ENCODE measurements around the gene PTPRR. TPM values are rescaled to one million over a fixed set of nuclear protein-coding genes. Genes with fewer than 3 reads are reported as not detected.

Gene PTPRR
- total and polyA plus RNA-seq, 2 donors (not counting 1 experiment from before 2014, with no cell fraction given): not detected

DNA sequence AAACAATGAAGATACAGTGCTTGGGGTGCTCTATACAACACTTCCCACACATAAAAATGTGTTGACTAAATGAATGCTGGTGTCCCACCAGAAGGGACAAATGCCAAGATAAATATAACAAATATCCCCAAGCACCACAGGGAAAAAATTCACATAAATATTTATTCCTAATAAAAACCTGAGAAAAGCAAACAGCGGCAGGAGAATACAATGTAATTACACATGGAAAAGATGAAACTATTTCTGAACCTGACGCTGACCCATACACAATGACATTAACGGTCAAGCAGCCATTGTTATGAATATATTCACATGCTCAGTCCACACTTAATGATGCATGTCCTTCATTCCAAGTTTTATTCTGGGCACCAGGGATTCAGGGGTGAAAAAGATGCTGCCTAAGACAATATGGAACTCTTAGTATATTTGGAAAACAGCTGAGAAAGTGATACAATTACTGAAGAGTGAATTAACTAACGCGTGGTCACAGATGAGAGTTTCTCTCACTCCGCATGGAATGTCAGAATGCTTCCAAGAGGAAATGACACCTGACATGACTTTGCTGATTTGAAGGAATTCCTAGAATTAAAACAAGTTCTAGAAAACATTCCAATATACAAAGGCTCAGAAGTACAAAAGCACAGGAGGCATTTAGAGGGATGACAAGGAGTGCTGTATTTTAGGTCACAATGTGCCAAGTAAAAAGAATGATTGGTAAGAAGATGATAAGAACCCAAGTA lies 27.9 kb upstream of the PTPRR start:
- Histone ChIP-seq H3K36me3 (replicated peaks in 1 of 2; ENCODE audit: control extremely low read depth in 1 of 2, control insufficient read depth in 1 of 2, extremely low read depth in 1 of 2, insufficient read depth in 2 of 2, low read length in 1 of 2) (no peaks in the 10 kb centered on the region), H3K9ac (ENCODE audit: low read length) (no peak overlapping the region), H3K4me3 (ENCODE audit: control extremely low read depth in 1 of 5, extremely low read depth in 1 of 5, insufficient read depth in 1 of 5, low read depth in 2 of 5, low read length in 4 of 5) (no peak overlapping the region), H3K27me3 (replicated peaks in 1 of 4; ENCODE audit: control extremely low read depth in 1 of 4, control insufficient read depth in 3 of 4, insufficient read depth in 4 of 4, low read length in 3 of 4) (no peaks in the 10 kb centered on the region), H3K79me2 (ENCODE audit: control insufficient read depth, insufficient read depth, low read length) (no peaks in the 10 kb centered on the region), H3K4me1 (ENCODE audit: control insufficient read depth in 2 of 2, insufficient read depth in 2 of 2, low read length in 2 of 2) (no peaks in the 10 kb centered on the region), H3K27ac (ENCODE audit: low read length in 2 of 2) (no peak overlapping the region), H3K4me2 (replicated peaks; ENCODE audit: low read depth, low read length, poor library complexity, severe bottlenecking) (no peak overlapping the region), H4K20me1 (ENCODE audit: control insufficient read depth, insufficient read depth, low read length, poor library complexity, severe bottlenecking) (no peaks in the 10 kb centered on the region), H3K9me3 (ENCODE audit: control extremely low read depth in 1 of 3, control insufficient read depth in 2 of 3, insufficient read depth in 1 of 3, low read length in 2 of 3) (no peaks in the 10 kb centered on the region), H2AFZ (ENCODE audit: insufficient read depth, low read depth, low read length, poor library complexity, severe bottlenecking) (no peak overlapping the region)
- CTCF ChIA-PET: no interaction called here
- Mint-ChIP-seq H3K9me3 (ENCODE audit: insufficient read depth) (peaks cover 5% of the 10 kb centered on the region), H3K27ac (no peak overlapping the region), H3K27me3 (no peaks in the 10 kb centered on the region), H3K4me3 (no peak overlapping the region), H3K4me1 (no peaks in the 10 kb centered on the region)
- POLR2A ChIA-PET: no interaction called here
- intact Hi-C loops (cut with micrococcal nuclease): no loop called here
- DNase-seq (no peak), ATAC-seq (ENCODE audit: low read depth) (no peak)
- 92% methylated on average over 2 of the region's 6 CpGs for WGBS (ENCODE audit: insufficient coverage)
- no peak for TF ChIP-seq CTCF (IDR thresholded peaks at IDR 0.05)
- TF ChIP-seq EZH2 (IDR thresholded peaks at IDR 0.05; ENCODE audit: borderline replicate concordance, insufficient read depth, low read depth, low read length, poor library complexity, severe bottlenecking): no peak

- ATAC-seq (ENCODE audit: low read depth) (no peak), DNase-seq (no peak)
- H3K79me2 ChIP-seq (ENCODE audit: control insufficient read depth, insufficient read depth, low read length): no peaks in the 10 kb centered on the region
- no peak overlapping the region for H3K27ac Mint-ChIP-seq
- no peaks in the 10 kb centered on the region for H3K27me3 ChIP-seq (replicated peaks in 1 of 4; ENCODE audit: control extremely low read depth in 1 of 4, control insufficient read depth in 3 of 4, insufficient read depth in 4 of 4, low read length in 3 of 4)
- intact Hi-C loops (cut with micrococcal nuclease): no loop called here
- no peak overlapping the region for H3K4me3 ChIP-seq (ENCODE audit: control extremely low read depth in 1 of 5, extremely low read depth in 1 of 5, insufficient read depth in 1 of 5, low read depth in 2 of 5, low read length in 4 of 5)
- no peaks in the 10 kb centered on the region for H3K4me1 Mint-ChIP-seq
- no peak overlapping the region for H3K27ac ChIP-seq (ENCODE audit: low read length in 2 of 2)
- no peak overlapping the region for H2AFZ ChIP-seq (ENCODE audit: insufficient read depth, low read depth, low read length, poor library complexity, severe bottlenecking)
- no peak for TF ChIP-seq CTCF (IDR thresholded peaks at IDR 0.05)
- TF ChIP-seq EZH2 (IDR thresholded peaks at IDR 0.05; ENCODE audit: borderline replicate concordance, insufficient read depth, low read depth, low read length, poor library complexity, severe bottlenecking): no peak
- H3K9ac ChIP-seq (ENCODE audit: low read length): no peak overlapping the region
- H3K9me3 ChIP-seq (ENCODE audit: control extremely low read depth in 1 of 3, control insufficient read depth in 2 of 3, insufficient read depth in 1 of 3, low read length in 2 of 3): no peaks in the 10 kb centered on the region
- no peaks in the 10 kb centered on the region for H3K27me3 Mint-ChIP-seq
- no peaks in the 10 kb centered on the region for H3K36me3 ChIP-seq (replicated peaks in 1 of 2; ENCODE audit: control extremely low read depth in 1 of 2, control insufficient read depth in 1 of 2, extremely low read depth in 1 of 2, insufficient read depth in 2 of 2, low read length in 1 of 2)
- no peak overlapping the region for H3K4me2 ChIP-seq (replicated peaks; ENCODE audit: low read depth, low read length, poor library complexity, severe bottlenecking)
- ChIA-PET POLR2A (no interaction called here), CTCF (no interaction called here)
- no peaks in the 10 kb centered on the region for H3K4me1 ChIP-seq (ENCODE audit: control insufficient read depth in 2 of 2, insufficient read depth in 2 of 2, low read length in 2 of 2)
- WGBS (ENCODE audit: insufficient coverage): 28% methylated on average over 3 of the region's 3 CpGs
- no peak overlapping the region for H3K4me3 Mint-ChIP-seq
- H3K9me3 Mint-ChIP-seq (ENCODE audit: insufficient read depth): no peaks in the 10 kb centered on the region
- no peaks in the 10 kb centered on the region for H4K20me1 ChIP-seq (ENCODE audit: control insufficient read depth, insufficient read depth, low read length, poor library complexity, severe bottlenecking)
These were observed 15.8 kb upstream of the PTPRR start for GRCh38 chr12:70936203-70936813.

Measured in B cell (primary cell).